OCI-LY3 (cell line): ENCODE data around the gene AQP6.

ENCODE experiments used
- CTCF ChIP-seq: fragments of 200-600, 300-600 bp; sonication (generic); IDR thresholded peaks from 2 replicates; pipeline ENCODE4 v1.5.1; 2014; ENCODE audit warnings: antibody characterized with exemption, low read length, low read depth
- EZH2phosphoT487 ChIP-seq: fragments of 200-600 bp; shearing (Covaris generic); IDR thresholded peaks from 2 replicates; pipeline ENCODE4 v1.6.1; 2018; ENCODE audit warnings: antibody characterized with exemption, mixed run types, low read depth

GRCh38 chr12:50006754-50007442 is 34.2 kb downstream of the AQP6 start:
- TF ChIP-seq CTCF: no peak
- no peak for TF ChIP-seq EZH2phosphoT487
